ENCODE data around the gene CLMN. TPM values are rescaled to one million over a fixed set of nuclear protein-coding genes. Genes with fewer than 3 reads are reported as not detected.

CLMN gene
- total and polyA plus RNA-seq, 2 experiments from 2014 or later = 3.2 to 5.7 TPM

DNA sequence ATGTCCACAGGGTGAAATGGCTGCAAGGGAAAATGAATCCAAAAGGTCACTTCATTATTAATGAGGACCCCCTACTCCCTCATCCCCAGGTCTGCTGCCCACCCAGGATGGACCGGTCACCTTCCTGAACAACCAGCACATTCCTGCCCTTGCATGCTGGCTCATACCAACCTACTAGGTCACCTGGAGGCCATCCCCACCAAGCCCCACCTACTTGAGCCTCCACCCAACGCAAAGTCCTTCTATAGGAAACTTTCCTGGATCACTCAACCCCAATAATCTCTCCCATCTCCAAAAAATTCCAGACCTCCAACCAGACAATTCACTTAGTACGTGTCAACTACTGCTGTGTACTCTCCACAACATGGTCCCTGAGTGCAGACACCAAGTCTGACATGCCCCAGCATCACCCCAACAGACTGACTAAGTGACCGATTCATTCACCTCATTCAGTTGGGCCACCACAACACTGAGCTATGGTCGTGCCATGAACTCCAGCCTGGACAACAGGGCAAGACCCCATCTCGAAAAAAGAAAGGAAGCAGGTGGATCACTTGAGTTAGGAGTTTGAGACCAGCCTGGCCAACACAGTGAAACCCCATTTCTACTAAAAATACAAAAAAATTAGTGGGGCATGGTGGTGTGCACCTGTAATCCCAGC is 18.1 kb downstream of the CLMN start:
- H3K36me3 Mint-ChIP-seq (ENCODE audit: low read depth) = no peaks in the 10 kb centered on the region
- Histone ChIP-seq H3K27ac (ENCODE audit: low read depth) (no peak overlapping the region), H3K4me1 (ENCODE audit: insufficient read depth) (no peaks in the 10 kb centered on the region), H3K79me2 (replicated peaks; ENCODE audit: insufficient read depth) (no peaks in the 10 kb centered on the region), H3K36me3 (ENCODE audit: insufficient read depth) (no peaks in the 10 kb centered on the region), H3F3A (replicated peaks; ENCODE audit: low read depth) (no peaks in the 10 kb centered on the region), H3K4me2 (no peak overlapping the region), H3K27me3 (ENCODE audit: insufficient read depth) (no peaks in the 10 kb centered on the region), H3K9me2 (ENCODE audit: insufficient read depth) (no peaks in the 10 kb centered on the region), H3K4me3 (no peak overlapping the region), H4K20me1 (replicated peaks; ENCODE audit: insufficient read depth) (no peaks in the 10 kb centered on the region), H2AFZ (no peak overlapping the region)
- H3K9me3 Mint-ChIP-seq = no peaks in the 10 kb centered on the region
- no peak for DNase-seq (ENCODE audit: low spot score)
- peaks cover 11% of the 10 kb centered on the region; the same call in 2 of the 3 replicates for H3K4me1 Mint-ChIP-seq
- no peak overlapping the region for H3K4me3 Mint-ChIP-seq
- ATAC-seq = no peak
- H3K27ac Mint-ChIP-seq = no peak overlapping the region
- H3K27me3 Mint-ChIP-seq (ENCODE audit: insufficient read depth, low read depth, poor library complexity) = peaks cover 7% of the 10 kb centered on the region
- no peak for TF ChIP-seq STAT1 (IDR thresholded peaks at IDR 0.05; ENCODE audit: unreplicated experiment)
- no peak for TF ChIP-seq JUNB (IDR thresholded peaks at IDR 0.05; ENCODE audit: unreplicated experiment)
- TF ChIP-seq EZH2phosphoT487 (IDR thresholded peaks at IDR 0.05; ENCODE audit: unreplicated experiment) = no peak
- TF ChIP-seq, protein P1, sequence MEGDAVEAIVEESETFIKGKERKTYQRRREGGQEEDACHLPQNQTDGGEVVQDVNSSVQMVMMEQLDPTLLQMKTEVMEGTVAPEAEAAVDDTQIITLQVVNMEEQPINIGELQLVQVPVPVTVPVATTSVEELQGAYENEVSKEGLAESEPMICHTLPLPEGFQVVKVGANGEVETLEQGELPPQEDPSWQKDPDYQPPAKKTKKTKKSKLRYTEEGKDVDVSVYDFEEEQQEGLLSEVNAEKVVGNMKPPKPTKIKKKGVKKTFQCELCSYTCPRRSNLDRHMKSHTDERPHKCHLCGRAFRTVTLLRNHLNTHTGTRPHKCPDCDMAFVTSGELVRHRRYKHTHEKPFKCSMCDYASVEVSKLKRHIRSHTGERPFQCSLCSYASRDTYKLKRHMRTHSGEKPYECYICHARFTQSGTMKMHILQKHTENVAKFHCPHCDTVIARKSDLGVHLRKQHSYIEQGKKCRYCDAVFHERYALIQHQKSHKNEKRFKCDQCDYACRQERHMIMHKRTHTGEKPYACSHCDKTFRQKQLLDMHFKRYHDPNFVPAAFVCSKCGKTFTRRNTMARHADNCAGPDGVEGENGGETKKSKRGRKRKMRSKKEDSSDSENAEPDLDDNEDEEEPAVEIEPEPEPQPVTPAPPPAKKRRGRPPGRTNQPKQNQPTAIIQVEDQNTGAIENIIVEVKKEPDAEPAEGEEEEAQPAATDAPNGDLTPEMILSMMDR (conservative IDR thresholded peaks at IDR 0.05; ENCODE audit: low read depth in 2 of 2) = no peak
- TF ChIP-seq POLR2AphosphoS5 (IDR thresholded peaks at IDR 0.05; ENCODE audit: low read depth) = no peak
- TF ChIP-seq EZH2 (IDR thresholded peaks at IDR 0.05; ENCODE audit: low read depth, unreplicated experiment) = no peak
- TF ChIP-seq NANOG (IDR thresholded peaks at IDR 0.05; ENCODE audit: borderline replicate concordance) = no peak
- no peak for TF ChIP-seq ZNF331 (CRISPR knock-in tag; IDR thresholded peaks at IDR 0.05; ENCODE audit: low read depth)
- no peak for TF ChIP-seq ZNF114 (CRISPR knock-in tag; IDR thresholded peaks at IDR 0.05)
- TF ChIP-seq, protein P2, sequence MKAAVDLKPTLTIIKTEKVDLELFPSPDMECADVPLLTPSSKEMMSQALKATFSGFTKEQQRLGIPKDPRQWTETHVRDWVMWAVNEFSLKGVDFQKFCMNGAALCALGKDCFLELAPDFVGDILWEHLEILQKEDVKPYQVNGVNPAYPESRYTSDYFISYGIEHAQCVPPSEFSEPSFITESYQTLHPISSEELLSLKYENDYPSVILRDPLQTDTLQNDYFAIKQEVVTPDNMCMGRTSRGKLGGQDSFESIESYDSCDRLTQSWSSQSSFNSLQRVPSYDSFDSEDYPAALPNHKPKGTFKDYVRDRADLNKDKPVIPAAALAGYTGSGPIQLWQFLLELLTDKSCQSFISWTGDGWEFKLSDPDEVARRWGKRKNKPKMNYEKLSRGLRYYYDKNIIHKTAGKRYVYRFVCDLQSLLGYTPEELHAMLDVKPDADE (IDR thresholded peaks at IDR 0.05) = no peak
- TF ChIP-seq, protein P3, sequence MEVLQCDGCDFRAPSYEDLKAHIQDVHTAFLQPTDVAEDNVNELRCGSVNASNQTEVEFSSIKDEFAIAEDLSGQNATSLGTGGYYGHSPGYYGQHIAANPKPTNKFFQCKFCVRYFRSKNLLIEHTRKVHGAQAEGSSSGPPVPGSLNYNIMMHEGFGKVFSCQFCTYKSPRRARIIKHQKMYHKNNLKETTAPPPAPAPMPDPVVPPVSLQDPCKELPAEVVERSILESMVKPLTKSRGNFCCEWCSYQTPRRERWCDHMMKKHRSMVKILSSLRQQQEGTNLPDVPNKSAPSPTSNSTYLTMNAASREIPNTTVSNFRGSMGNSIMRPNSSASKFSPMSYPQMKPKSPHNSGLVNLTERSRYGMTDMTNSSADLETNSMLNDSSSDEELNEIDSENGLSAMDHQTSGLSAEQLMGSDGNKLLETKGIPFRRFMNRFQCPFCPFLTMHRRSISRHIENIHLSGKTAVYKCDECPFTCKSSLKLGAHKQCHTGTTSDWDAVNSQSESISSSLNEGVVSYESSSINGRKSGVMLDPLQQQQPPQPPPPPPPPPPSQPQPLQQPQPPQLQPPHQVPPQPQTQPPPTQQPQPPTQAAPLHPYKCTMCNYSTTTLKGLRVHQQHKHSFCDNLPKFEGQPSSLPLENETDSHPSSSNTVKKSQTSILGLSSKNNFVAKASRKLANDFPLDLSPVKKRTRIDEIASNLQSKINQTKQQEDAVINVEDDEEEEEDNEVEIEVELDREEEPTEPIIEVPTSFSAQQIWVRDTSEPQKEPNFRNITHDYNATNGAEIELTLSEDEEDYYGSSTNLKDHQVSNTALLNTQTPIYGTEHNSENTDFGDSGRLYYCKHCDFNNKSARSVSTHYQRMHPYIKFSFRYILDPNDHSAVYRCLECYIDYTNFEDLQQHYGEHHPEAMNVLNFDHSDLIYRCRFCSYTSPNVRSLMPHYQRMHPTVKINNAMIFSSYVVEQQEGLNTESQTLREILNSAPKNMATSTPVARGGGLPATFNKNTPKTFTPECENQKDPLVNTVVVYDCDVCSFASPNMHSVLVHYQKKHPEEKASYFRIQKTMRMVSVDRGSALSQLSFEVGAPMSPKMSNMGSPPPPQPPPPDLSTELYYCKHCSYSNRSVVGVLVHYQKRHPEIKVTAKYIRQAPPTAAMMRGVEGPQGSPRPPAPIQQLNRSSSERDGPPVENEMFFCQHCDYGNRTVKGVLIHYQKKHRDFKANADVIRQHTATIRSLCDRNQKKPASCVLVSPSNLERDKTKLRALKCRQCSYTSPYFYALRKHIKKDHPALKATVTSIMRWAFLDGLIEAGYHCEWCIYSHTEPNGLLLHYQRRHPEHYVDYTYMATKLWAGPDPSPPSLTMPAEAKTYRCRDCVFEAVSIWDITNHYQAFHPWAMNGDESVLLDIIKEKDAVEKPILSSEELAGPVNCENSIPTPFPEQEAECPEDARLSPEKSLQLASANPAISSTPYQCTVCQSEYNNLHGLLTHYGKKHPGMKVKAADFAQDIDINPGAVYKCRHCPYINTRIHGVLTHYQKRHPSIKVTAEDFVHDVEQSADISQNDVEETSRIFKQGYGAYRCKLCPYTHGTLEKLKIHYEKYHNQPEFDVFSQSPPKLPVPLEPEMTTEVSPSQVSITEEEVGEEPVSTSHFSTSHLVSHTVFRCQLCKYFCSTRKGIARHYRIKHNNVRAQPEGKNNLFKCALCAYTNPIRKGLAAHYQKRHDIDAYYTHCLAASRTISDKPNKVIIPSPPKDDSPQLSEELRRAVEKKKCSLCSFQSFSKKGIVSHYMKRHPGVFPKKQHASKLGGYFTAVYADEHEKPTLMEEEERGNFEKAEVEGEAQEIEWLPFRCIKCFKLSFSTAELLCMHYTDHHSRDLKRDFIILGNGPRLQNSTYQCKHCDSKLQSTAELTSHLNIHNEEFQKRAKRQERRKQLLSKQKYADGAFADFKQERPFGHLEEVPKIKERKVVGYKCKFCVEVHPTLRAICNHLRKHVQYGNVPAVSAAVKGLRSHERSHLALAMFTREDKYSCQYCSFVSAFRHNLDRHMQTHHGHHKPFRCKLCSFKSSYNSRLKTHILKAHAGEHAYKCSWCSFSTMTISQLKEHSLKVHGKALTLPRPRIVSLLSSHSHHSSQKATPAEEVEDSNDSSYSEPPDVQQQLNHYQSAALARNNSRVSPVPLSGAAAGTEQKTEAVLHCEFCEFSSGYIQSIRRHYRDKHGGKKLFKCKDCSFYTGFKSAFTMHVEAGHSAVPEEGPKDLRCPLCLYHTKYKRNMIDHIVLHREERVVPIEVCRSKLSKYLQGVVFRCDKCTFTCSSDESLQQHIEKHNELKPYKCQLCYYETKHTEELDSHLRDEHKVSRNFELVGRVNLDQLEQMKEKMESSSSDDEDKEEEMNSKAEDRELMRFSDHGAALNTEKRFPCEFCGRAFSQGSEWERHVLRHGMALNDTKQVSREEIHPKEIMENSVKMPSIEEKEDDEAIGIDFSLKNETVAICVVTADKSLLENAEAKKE (CRISPR knock-in tag; IDR thresholded peaks at IDR 0.05) = no peak
- TF ChIP-seq, protein P4, sequence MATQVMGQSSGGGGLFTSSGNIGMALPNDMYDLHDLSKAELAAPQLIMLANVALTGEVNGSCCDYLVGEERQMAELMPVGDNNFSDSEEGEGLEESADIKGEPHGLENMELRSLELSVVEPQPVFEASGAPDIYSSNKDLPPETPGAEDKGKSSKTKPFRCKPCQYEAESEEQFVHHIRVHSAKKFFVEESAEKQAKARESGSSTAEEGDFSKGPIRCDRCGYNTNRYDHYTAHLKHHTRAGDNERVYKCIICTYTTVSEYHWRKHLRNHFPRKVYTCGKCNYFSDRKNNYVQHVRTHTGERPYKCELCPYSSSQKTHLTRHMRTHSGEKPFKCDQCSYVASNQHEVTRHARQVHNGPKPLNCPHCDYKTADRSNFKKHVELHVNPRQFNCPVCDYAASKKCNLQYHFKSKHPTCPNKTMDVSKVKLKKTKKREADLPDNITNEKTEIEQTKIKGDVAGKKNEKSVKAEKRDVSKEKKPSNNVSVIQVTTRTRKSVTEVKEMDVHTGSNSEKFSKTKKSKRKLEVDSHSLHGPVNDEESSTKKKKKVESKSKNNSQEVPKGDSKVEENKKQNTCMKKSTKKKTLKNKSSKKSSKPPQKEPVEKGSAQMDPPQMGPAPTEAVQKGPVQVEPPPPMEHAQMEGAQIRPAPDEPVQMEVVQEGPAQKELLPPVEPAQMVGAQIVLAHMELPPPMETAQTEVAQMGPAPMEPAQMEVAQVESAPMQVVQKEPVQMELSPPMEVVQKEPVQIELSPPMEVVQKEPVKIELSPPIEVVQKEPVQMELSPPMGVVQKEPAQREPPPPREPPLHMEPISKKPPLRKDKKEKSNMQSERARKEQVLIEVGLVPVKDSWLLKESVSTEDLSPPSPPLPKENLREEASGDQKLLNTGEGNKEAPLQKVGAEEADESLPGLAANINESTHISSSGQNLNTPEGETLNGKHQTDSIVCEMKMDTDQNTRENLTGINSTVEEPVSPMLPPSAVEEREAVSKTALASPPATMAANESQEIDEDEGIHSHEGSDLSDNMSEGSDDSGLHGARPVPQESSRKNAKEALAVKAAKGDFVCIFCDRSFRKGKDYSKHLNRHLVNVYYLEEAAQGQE (IDR thresholded peaks at IDR 0.05; ENCODE audit: unreplicated experiment) = no peak
- TF ChIP-seq CREB1 (CRISPR knock-in tag; IDR thresholded peaks at IDR 0.05; ENCODE audit: low read depth) = no peak
